SK-N-SH (cell line): ENCODE measurements around the gene ROM1. TPM values are rescaled to one million over a fixed set of nuclear protein-coding genes. Genes with fewer than 3 reads are reported as not detected.

Experiments used
- CTCF ChIA-PET: fragments of 300-600, 350-600 bp; formaldehyde crosslinking; extraction: SDS; loops from one replicate; lab custom pipeline; 2021; lab: Yijun Ruan, JAX
- POLR2A ChIA-PET: fragments of 350-600 bp; sonication (Branson Sonifier 250); formaldehyde crosslinking; extraction: SDS; loops from one replicate; lab custom pipeline; 2020; ENCODE audit warnings: antibody characterized with exemption, inconsistent platforms; lab: Yijun Ruan, JAX
- DNase-seq: peaks from one replicate; pipeline ENCODE4 v3.0.0; 2012
- H2AFZ ChIP-seq: fragments of 200-600 bp; sonication (generic); 2 replicates; pipeline ENCODE4 v1.8.1; 2016; ENCODE audit warnings: antibody characterized with exemption, mild to moderate bottlenecking, low read depth
- H3F3A ChIP-seq: fragments of 200-600 bp; sonication (generic); replicated peaks from 2 replicates; pipeline ENCODE3; 2016; ENCODE audit warnings: antibody characterized with exemption, mild to moderate bottlenecking; ENCODE audit not compliant: insufficient read depth
- H3K27ac ChIP-seq, 2 experiments: fragments of 200-500 bp in 1 of 2; fragments of 200-600 bp in 1 of 2; sonication (Bioruptor generic) in 1 of 2; sonication (generic), shearing (Covaris generic) in 1 of 2; 2 replicates each; pipeline versions ENCODE4 v1.5.1 to v1.6.1; 2014 to 2016; ENCODE audit warnings: low read depth in 2 of 2, inconsistent platforms in 1 of 2, low read length in 1 of 2, mild to moderate bottlenecking in 1 of 2, mixed read lengths in 1 of 2
- H3K27me3 ChIP-seq: fragments of 200-600 bp; sonication (generic), shearing (Covaris generic); 2 replicates; pipeline ENCODE4 v1.6.1; 2016; ENCODE audit warnings: mixed run types; ENCODE audit not compliant: insufficient read depth
- H3K36me3 ChIP-seq, 2 experiments: fragments of 200-500 bp in 1 of 2; fragments of 200-600 bp in 1 of 2; sonication (Bioruptor generic) in 1 of 2; sonication (generic) in 1 of 2; replicated peaks in 1 of 2; 2 replicates each; pipeline versions ENCODE3 to v1.5.1; 2014 to 2016; ENCODE audit warnings: low read length in 1 of 2, mild to moderate bottlenecking in 1 of 2; ENCODE audit not compliant: insufficient read depth in 2 of 2, control insufficient read depth in 1 of 2
- H3K4me1 ChIP-seq, 2 experiments: fragments of 200-500 bp in 1 of 2; fragments of 200-600 bp in 1 of 2; sonication (Bioruptor generic) in 1 of 2; sonication (generic), shearing (Covaris generic) in 1 of 2; 2 replicates each; pipeline versions ENCODE4 v1.5.1 to v1.6.1; 2014 to 2016; ENCODE audit warnings: low read depth in 1 of 2, low read length in 1 of 2, mixed run types in 1 of 2; ENCODE audit not compliant: insufficient read depth in 2 of 2, control insufficient read depth in 1 of 2
- H3K4me2 ChIP-seq: fragments of 200-600 bp; sonication (generic), shearing (Covaris generic); 2 replicates; pipeline ENCODE4 v1.6.1; 2017; ENCODE audit warnings: mixed run types
- H3K4me3 ChIP-seq, 2 experiments: fragments of 200-500 bp in 1 of 2; fragments of 200-600 bp in 1 of 2; sonication (Bioruptor generic) in 1 of 2; sonication (generic), shearing (Covaris generic) in 1 of 2; 2 replicates each; pipeline versions ENCODE4 v1.5.1 to v1.8.1; 2014 to 2016; ENCODE audit warnings: low read depth in 2 of 2, inconsistent platforms in 1 of 2, low read length in 1 of 2, mild to moderate bottlenecking in 1 of 2, mixed read lengths in 1 of 2, moderate library complexity in 1 of 2
- H3K79me2 ChIP-seq: fragments of 200-600 bp; sonication (generic); 2 replicates; pipeline ENCODE4 v1.8.1; 2017; ENCODE audit warnings: mild to moderate bottlenecking; ENCODE audit not compliant: insufficient read depth
- H3K9ac ChIP-seq: fragments of 200-600 bp; sonication (generic); 2 replicates; pipeline ENCODE4 v1.6.1; 2017; ENCODE audit warnings: mixed run types
- H3K9me2 ChIP-seq: fragments of 200-600 bp; sonication (generic); 2 replicates; pipeline ENCODE4 v1.6.1; 2017; ENCODE audit warnings: mixed run types
- H3K9me3 ChIP-seq: fragments of 200-600 bp; sonication (generic); 2 replicates; pipeline ENCODE4 v1.6.1; 2017; ENCODE audit warnings: mixed run types, mild to moderate bottlenecking, moderate library complexity
- H4K20me1 ChIP-seq: fragments of 200-600 bp; sonication (generic); 2 replicates; pipeline ENCODE4 v1.6.1; 2017; ENCODE audit warnings: mild to moderate bottlenecking, mixed run types; ENCODE audit not compliant: insufficient read depth
- EP300 ChIP-seq, 2 experiments: IDR thresholded peaks; 2 replicates each; pipeline versions ENCODE4 v1.4.0 to v1.6.1; 2012; ENCODE audit warnings: borderline replicate concordance in 1 of 2, low read depth in 1 of 2, low read length in 1 of 2
- FOXJ3 ChIP-seq: sonication (generic); formaldehyde crosslinking; IDR thresholded peaks from 2 replicates; pipeline ENCODE4 v1.5.1; 2020; ENCODE audit warnings: mild to moderate bottlenecking, missing genetic modification reagents
- IRF3 ChIP-seq: fragments of 150-350 bp; IDR thresholded peaks from 2 replicates; pipeline ENCODE4 v1.6.1; 2016; ENCODE audit warnings: mild to moderate bottlenecking, low read depth, low read length
- MAX ChIP-seq: IDR thresholded peaks from 2 replicates; pipeline ENCODE4 v1.4.0; 2012; ENCODE audit warnings: low read depth
- MEF2A ChIP-seq: IDR thresholded peaks from 2 replicates; pipeline ENCODE4 v1.4.0; 2012; ENCODE audit warnings: low read depth, borderline replicate concordance
- NFIC ChIP-seq: IDR thresholded peaks from 2 replicates; pipeline ENCODE4 v1.4.0; 2012; ENCODE audit warnings: borderline replicate concordance
- SIN3A ChIP-seq: IDR thresholded peaks from 2 replicates; pipeline ENCODE4 v1.6.1; 2012; ENCODE audit warnings: low read depth, mild to moderate bottlenecking, low read length, moderate library complexity, borderline replicate concordance
- SMC3 ChIP-seq: IDR thresholded peaks from 2 replicates; pipeline ENCODE4 v1.6.1; 2012; ENCODE audit warnings: low read depth, low read length, improper control_type of control experiment
- TEAD4 ChIP-seq: IDR thresholded peaks from 2 replicates; pipeline ENCODE4 v1.4.0; 2012; ENCODE audit warnings: mild to moderate bottlenecking, borderline replicate concordance; ENCODE audit not compliant: insufficient read depth
- YY1 ChIP-seq: IDR thresholded peaks from 2 replicates; pipeline ENCODE4 v1.4.0; 2012; ENCODE audit warnings: low read depth, mild to moderate bottlenecking
- WGBS: methylation state at CpG from one replicate; pipeline ENCODE4 v1.1.6; 2017; ENCODE audit warnings: low lambda C conversion rate; 5-methylcytosine and 5-hydroxymethylcytosine counted together
- polyA plus RNA-seq, 3 experiments: library from polyadenylated mRNA; depleted of rRNA; stranded (reverse); fragments of >200 nt; gene quantifications; 2 replicates each; pipeline ENCODE4 v1.2.3, GENCODE V29; 2012
- small RNA-seq, 7 experiments: library from RNA; depleted of rRNA; stranded (forward); fragments of <200 nt; gene quantifications; one replicate each; pipeline ENCODE3, GENCODE V24; 2012

The ROM1 gene
- polyA plus RNA-seq, 1 of the 3 experiments (the other 2 are of a cell fraction) = 7.3 TPM

- no peak for TF ChIP-seq NFIC
- no peak for TF ChIP-seq FOXJ3 (CRISPR knock-in tag)
- no peak for TF ChIP-seq YY1
- no peak for TF ChIP-seq EP300 (IDR thresholded peaks at IDR 0.05; ENCODE audit: borderline replicate concordance in 1 of 2, low read depth in 1 of 2, low read length in 1 of 2)
Observed at GRCh38 chr11:62656796-62657429, 43.9 kb downstream of the ROM1 start (continued).

GRCh38 chr11:62664405-62665074 is 51.5 kb downstream of the ROM1 start:
- H3K4me2 ChIP-seq = peak overlapping the region; percentile 96
- peak overlapping the region; percentile 91 to 92 for H3K27ac ChIP-seq
- TF ChIP-seq SMC3 (no peak), TEAD4 (no peak), IRF3 (no peak), SIN3A (no peak), MAX (no peak), MEF2A (no peak), EP300 (IDR thresholded peaks at IDR 0.05; ENCODE audit: borderline replicate concordance in 1 of 2, low read depth in 1 of 2, low read length in 1 of 2) (no peak)
- H4K20me1 ChIP-seq = no peaks in the 10 kb centered on the region
- 1% methylated on average over 27 of the region's 36 CpGs for WGBS
- H3K4me1 ChIP-seq = peaks cover 10 to 15% of the 10 kb centered on the region in 2 experiments; a peak in 3 of 4 replicates
- peak overlapping the region; percentile 66; the same call in 1 of the 2 replicates for H2AFZ ChIP-seq
- ChIA-PET CTCF (interaction anchor here (0.9 to 1.7 kb wide), 10 partner anchors 12 to 270 kb away, joined by 3 to 7 read pairs (median 4); partner anchors contain the start of genes EML3, GANAB, INTS5 and SLC3A2), POLR2A (interaction anchor here (0.5 to 3.7 kb wide), 37 partner anchors 8 to 269 kb away, joined by 3 to 52 read pairs (median 9); partner anchors contain the start of genes B3GAT3, BSCL2, EEF1G and EML3)
- peaks cover 60% of the 10 kb centered on the region for H3K79me2 ChIP-seq
- H3K9ac ChIP-seq = peak overlapping the region; percentile 92
- no peaks in the 10 kb centered on the region for H3K9me3 ChIP-seq
- peak; percentile 73 for DNase-seq
- peaks cover 28% of the 10 kb centered on the region for H3F3A ChIP-seq
- H3K36me3 ChIP-seq = peaks cover 20 to 44% of the 10 kb centered on the region in 2 experiments
- peak overlapping the region; percentile 78 to 95 for H3K4me3 ChIP-seq
- no peaks in the 10 kb centered on the region for H3K9me2 ChIP-seq
- no peaks in the 10 kb centered on the region for H3K27me3 ChIP-seq

Small RNA genes lying within 50 kb of the gene (small RNA-seq; reads per million reads assigned to genes)
- 0 reads per million in 7 experiments for gene AP001458.1
- gene MIR6747 = 0 to 0.64 (median 0) reads per million in 7 experiments

Other genes with a start within 250 kb of the ROM1 start
- not detected in 2 replicates for gene SCGB1A1, start 194.2 kb upstream of the ROM1 start, polyA plus RNA-seq (2012; rRNA removed)
- gene AHNAK, start 66.5 kb upstream of the ROM1 start, polyA plus RNA-seq (2012; rRNA removed) = 57.8 and 62.3 TPM in 2 replicates
- gene EEF1G, start 39.4 kb upstream of the ROM1 start, polyA plus RNA-seq (2012; rRNA removed) = 1,853 and 2,105 TPM in 2 replicates
- gene TUT1, start 21.7 kb upstream of the ROM1 start, polyA plus RNA-seq (2012; rRNA removed) = 27.3 and 30.0 TPM in 2 replicates
- 18.4 and 20.6 TPM in 2 replicates for gene MTA2, start 11.4 kb upstream of the ROM1 start, polyA plus RNA-seq (2012; rRNA removed)
- 43.0 and 47.8 TPM in 2 replicates for gene EML3, start 482 bp upstream of the ROM1 start, polyA plus RNA-seq (2012; rRNA removed)
- gene B3GAT3, start 8.7 kb downstream of the ROM1 start, polyA plus RNA-seq (2012; rRNA removed) = 104 and 116 TPM in 2 replicates
- gene GANAB, start 33.4 kb downstream of the ROM1 start, polyA plus RNA-seq (2012; rRNA removed) = 275 and 332 TPM in 2 replicates
- 11.7 and 13.4 TPM in 2 replicates for gene INTS5, start 40.0 kb downstream of the ROM1 start, polyA plus RNA-seq (2012; rRNA removed)
- 90.1 and 126 TPM in 2 replicates for gene C11orf98, start 52.0 kb downstream of the ROM1 start, polyA plus RNA-seq (2012; rRNA removed)
- gene CSKMT, start 52.1 kb downstream of the ROM1 start, polyA plus RNA-seq (2012; rRNA removed) = 9.5 and 11.1 TPM in 2 replicates
- gene UQCC3, start 58.4 kb downstream of the ROM1 start, polyA plus RNA-seq (2012; rRNA removed) = 22.7 and 24.8 TPM in 2 replicates
- gene LBHD1, start 59.0 kb downstream of the ROM1 start, polyA plus RNA-seq (2012; rRNA removed) = 9.7 and 12.0 TPM in 2 replicates
- gene UBXN1, start 65.8 kb downstream of the ROM1 start, polyA plus RNA-seq (2012; rRNA removed) = 202 and 256 TPM in 2 replicates
- 0.08 and 0.10 TPM in 2 replicates for gene LRRN4CL, start 76.3 kb downstream of the ROM1 start, polyA plus RNA-seq (2012; rRNA removed)
- gene BSCL2, start 94.2 kb downstream of the ROM1 start, polyA plus RNA-seq (2012; rRNA removed) = 81.5 and 118 TPM in 2 replicates
- 0.11 and 0.16 TPM in 2 replicates for gene GNG3, start 94.4 kb downstream of the ROM1 start, polyA plus RNA-seq (2012; rRNA removed)
- gene HNRNPUL2, start 114.2 kb downstream of the ROM1 start, polyA plus RNA-seq (2012; rRNA removed) = 31.0 and 33.5 TPM in 2 replicates
- 31.3 and 37.5 TPM in 2 replicates for gene TTC9C, start 115.2 kb downstream of the ROM1 start, polyA plus RNA-seq (2012; rRNA removed)
- gene ZBTB3, start 140.9 kb downstream of the ROM1 start, polyA plus RNA-seq (2012; rRNA removed) = 2.1 and 3.3 TPM in 2 replicates
- gene POLR2G, start 148.3 kb downstream of the ROM1 start, polyA plus RNA-seq (2012; rRNA removed) = 268 and 293 TPM in 2 replicates
- gene TAF6L, start 158.1 kb downstream of the ROM1 start, polyA plus RNA-seq (2012; rRNA removed) = 33.6 and 34.4 TPM in 2 replicates
- 69.6 and 73.3 TPM in 2 replicates for gene TMEM179B, start 174.1 kb downstream of the ROM1 start, polyA plus RNA-seq (2012; rRNA removed)
- gene TMEM223, start 178.7 kb downstream of the ROM1 start, polyA plus RNA-seq (2012; rRNA removed) = 30.4 and 40.7 TPM in 2 replicates
- 47.6 and 59.7 TPM in 2 replicates for gene NXF1, start 192.2 kb downstream of the ROM1 start, polyA plus RNA-seq (2012; rRNA removed)
- gene STX5, start 218.8 kb downstream of the ROM1 start, polyA plus RNA-seq (2012; rRNA removed) = 24.2 and 27.4 TPM in 2 replicates
- not detected in 2 replicates for gene TEX54, start 219.6 kb downstream of the ROM1 start, polyA plus RNA-seq (2012; rRNA removed)
- gene WDR74, start 226.3 kb downstream of the ROM1 start, polyA plus RNA-seq (2012; rRNA removed) = 132 TPM in 2 replicates